SK-N-SH treated with all-trans-retinoic acid at 6 μM for 48 hours (cell line): ENCODE data around the gene GALNT17.

ENCODE experiments used
- ATAC-seq: fragments of 200-7000 bp; cut with Tn5 transposase; 3 replicates; pipeline ENCODE4 v1.9.1; 2020; ENCODE audit warnings: mild to moderate bottlenecking, moderate library complexity
- ARNTL ChIP-seq: fragments of 450-650 bp; formaldehyde crosslinking; IDR thresholded peaks from 2 replicates; pipeline ENCODE4 v1.5.0; 2020; ENCODE audit warnings: low read depth, mild to moderate bottlenecking, moderate library complexity, borderline replicate concordance
- BACH2 ChIP-seq: fragments of 250-450 bp; sonication (Bioruptor Pico); IDR thresholded peaks from 2 replicates; pipeline ENCODE4 v1.9.0; 2021; ENCODE audit warnings: mild to moderate bottlenecking, borderline replicate concordance
- CSDC2 ChIP-seq: fragments of 250-450 bp; sonication (Bioruptor Pico); IDR thresholded peaks from 2 replicates; pipeline ENCODE4 v1.5.0; 2020; ENCODE audit warnings: mild to moderate bottlenecking, moderate library complexity
- ESRRG ChIP-seq: fragments of 250-450 bp; sonication (Bioruptor Pico); IDR thresholded peaks from 2 replicates; pipeline ENCODE4 v1.6.1; 2021; ENCODE audit warnings: mild to moderate bottlenecking
- GLIS3 ChIP-seq: fragments of 250-450 bp; sonication (Bioruptor Pico); IDR thresholded peaks from 2 replicates; pipeline ENCODE4 v1.5.0; 2020; ENCODE audit warnings: mild to moderate bottlenecking, moderate library complexity
- ISL1 ChIP-seq: fragments of 250-450 bp; sonication (Bioruptor Pico); IDR thresholded peaks from 2 replicates; pipeline ENCODE4 v2.1.2; 2022; ENCODE audit warnings: mild to moderate bottlenecking, moderate library complexity
- OSR1 ChIP-seq: fragments of 250-450 bp; sonication (Bioruptor Pico); IDR thresholded peaks from 2 replicates; pipeline ENCODE4 v1.8.0; 2022; ENCODE audit warnings: moderate library complexity, mild to moderate bottlenecking, inconsistent platforms
- PPARA ChIP-seq: fragments of 250-450 bp; sonication (Bioruptor Pico); IDR thresholded peaks from 2 replicates; pipeline ENCODE4 v1.5.0; 2020; ENCODE audit warnings: mild to moderate bottlenecking, borderline replicate concordance
- RARB ChIP-seq: fragments of 250-450 bp; sonication (Bioruptor Pico); IDR thresholded peaks from 2 replicates; pipeline ENCODE4 v1.8.0; 2021; ENCODE audit warnings: mild to moderate bottlenecking, moderate library complexity
- SNAI2 ChIP-seq: fragments of 250-450 bp; sonication (Bioruptor Pico); IDR thresholded peaks from 2 replicates; pipeline ENCODE4 v1.5.0; 2020; ENCODE audit warnings: mild to moderate bottlenecking, moderate library complexity
- TCF4 ChIP-seq: fragments of 250-450 bp; sonication (Bioruptor Pico); IDR thresholded peaks from 2 replicates; pipeline ENCODE4 v1.8.0; 2021; ENCODE audit warnings: mild to moderate bottlenecking, moderate library complexity, borderline replicate concordance
- ZC3H10 ChIP-seq: fragments of 250-450 bp; sonication (Bioruptor Pico); IDR thresholded peaks from 2 replicates; pipeline ENCODE4 v1.5.1; 2021; ENCODE audit warnings: mild to moderate bottlenecking, moderate library complexity
- ZFP30 ChIP-seq: fragments of 450-650 bp; formaldehyde crosslinking; IDR thresholded peaks from 2 replicates; pipeline ENCODE4 v1.5.0; 2022; ENCODE audit warnings: mild to moderate bottlenecking, moderate library complexity
- ZNF565 ChIP-seq: fragments of 450-650 bp; formaldehyde crosslinking; conservative IDR thresholded peaks from 2 replicates; pipeline ENCODE4 v1.5.0; 2020; ENCODE audit warnings: low read depth, mild to moderate bottlenecking, moderate library complexity
- ZNF70 ChIP-seq: fragments of 450-650 bp; formaldehyde crosslinking; IDR thresholded peaks from 2 replicates; pipeline ENCODE4 v1.5.0; 2020; ENCODE audit warnings: mild to moderate bottlenecking, moderate library complexity
- ZNF8 ChIP-seq: fragments of 450-650 bp; formaldehyde crosslinking; IDR thresholded peaks from 2 replicates; pipeline ENCODE4 v1.5.0; 2020; ENCODE audit warnings: mild to moderate bottlenecking, moderate library complexity
- TF ChIP-seq, protein P1 (sequence below): fragments of 250-450 bp; sonication (Bioruptor Pico); IDR thresholded peaks from 2 replicates; pipeline ENCODE4 v1.8.0; 2020; ENCODE audit warnings: mild to moderate bottlenecking, moderate library complexity, borderline replicate concordance
- TF ChIP-seq, protein P2 (sequence below): fragments of 250-450 bp; sonication (Bioruptor Pico); IDR thresholded peaks from 2 replicates; pipeline ENCODE4 v1.5.0; 2020; ENCODE audit warnings: mild to moderate bottlenecking, moderate library complexity
- TF ChIP-seq, protein P3 (sequence below): fragments of 250-450 bp; sonication (Bioruptor Pico); IDR thresholded peaks from 2 replicates; pipeline ENCODE4 v1.5.1; 2021; ENCODE audit warnings: mild to moderate bottlenecking, moderate library complexity
- TF ChIP-seq, protein P4 (sequence below): fragments of 250-450 bp; sonication (Bioruptor Pico); IDR thresholded peaks from 2 replicates; pipeline ENCODE4 v1.8.0; 2021; ENCODE audit warnings: low read depth, mild to moderate bottlenecking, moderate library complexity, borderline replicate concordance
- TF ChIP-seq, protein P5 (sequence below): fragments of 250-450 bp; sonication (Bioruptor Pico); IDR thresholded peaks from 2 replicates; pipeline ENCODE4 v1.5.1; 2020; ENCODE audit warnings: low read depth, mild to moderate bottlenecking, moderate library complexity

GALNT17 gene

DNA sequence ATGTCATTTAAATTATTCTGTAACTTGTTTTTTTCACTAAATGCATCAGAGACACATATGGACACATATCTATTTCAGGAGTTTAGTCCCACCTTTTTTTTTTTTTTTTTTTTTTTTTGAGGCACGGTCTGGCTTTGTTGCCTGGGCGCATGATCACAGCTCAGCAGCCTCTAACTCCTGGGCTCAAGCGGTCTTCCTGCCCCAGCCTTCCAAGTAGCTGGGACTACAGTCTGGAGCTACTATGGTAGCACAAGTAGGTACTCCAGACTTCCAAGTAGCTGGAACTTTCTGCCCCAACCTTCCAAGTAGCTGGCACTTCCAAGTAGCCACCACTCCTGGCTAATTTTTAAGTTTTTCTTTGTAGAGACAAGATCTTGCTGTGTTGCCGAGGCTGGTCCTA, 407.7 kb downstream of the GALNT17 start:
- ATAC-seq = no peak
- TF ChIP-seq SNAI2 (CRISPR knock-in tag) (no peak), ARNTL (no peak), OSR1 (no peak), GLIS3 (CRISPR knock-in tag) (no peak), ZFP30 (no peak), ESRRG (CRISPR knock-in tag) (no peak), ZNF8 (CRISPR knock-in tag) (no peak), RARB (CRISPR knock-in tag) (no peak), ISL1 (CRISPR knock-in tag) (no peak)
- TF ChIP-seq, protein P1, sequence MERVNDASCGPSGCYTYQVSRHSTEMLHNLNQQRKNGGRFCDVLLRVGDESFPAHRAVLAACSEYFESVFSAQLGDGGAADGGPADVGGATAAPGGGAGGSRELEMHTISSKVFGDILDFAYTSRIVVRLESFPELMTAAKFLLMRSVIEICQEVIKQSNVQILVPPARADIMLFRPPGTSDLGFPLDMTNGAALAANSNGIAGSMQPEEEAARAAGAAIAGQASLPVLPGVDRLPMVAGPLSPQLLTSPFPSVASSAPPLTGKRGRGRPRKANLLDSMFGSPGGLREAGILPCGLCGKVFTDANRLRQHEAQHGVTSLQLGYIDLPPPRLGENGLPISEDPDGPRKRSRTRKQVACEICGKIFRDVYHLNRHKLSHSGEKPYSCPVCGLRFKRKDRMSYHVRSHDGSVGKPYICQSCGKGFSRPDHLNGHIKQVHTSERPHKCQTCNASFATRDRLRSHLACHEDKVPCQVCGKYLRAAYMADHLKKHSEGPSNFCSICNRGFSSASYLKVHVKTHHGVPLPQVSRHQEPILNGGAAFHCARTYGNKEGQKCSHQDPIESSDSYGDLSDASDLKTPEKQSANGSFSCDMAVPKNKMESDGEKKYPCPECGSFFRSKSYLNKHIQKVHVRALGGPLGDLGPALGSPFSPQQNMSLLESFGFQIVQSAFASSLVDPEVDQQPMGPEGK (CRISPR knock-in tag) = no peak
- TF ChIP-seq, protein P2, sequence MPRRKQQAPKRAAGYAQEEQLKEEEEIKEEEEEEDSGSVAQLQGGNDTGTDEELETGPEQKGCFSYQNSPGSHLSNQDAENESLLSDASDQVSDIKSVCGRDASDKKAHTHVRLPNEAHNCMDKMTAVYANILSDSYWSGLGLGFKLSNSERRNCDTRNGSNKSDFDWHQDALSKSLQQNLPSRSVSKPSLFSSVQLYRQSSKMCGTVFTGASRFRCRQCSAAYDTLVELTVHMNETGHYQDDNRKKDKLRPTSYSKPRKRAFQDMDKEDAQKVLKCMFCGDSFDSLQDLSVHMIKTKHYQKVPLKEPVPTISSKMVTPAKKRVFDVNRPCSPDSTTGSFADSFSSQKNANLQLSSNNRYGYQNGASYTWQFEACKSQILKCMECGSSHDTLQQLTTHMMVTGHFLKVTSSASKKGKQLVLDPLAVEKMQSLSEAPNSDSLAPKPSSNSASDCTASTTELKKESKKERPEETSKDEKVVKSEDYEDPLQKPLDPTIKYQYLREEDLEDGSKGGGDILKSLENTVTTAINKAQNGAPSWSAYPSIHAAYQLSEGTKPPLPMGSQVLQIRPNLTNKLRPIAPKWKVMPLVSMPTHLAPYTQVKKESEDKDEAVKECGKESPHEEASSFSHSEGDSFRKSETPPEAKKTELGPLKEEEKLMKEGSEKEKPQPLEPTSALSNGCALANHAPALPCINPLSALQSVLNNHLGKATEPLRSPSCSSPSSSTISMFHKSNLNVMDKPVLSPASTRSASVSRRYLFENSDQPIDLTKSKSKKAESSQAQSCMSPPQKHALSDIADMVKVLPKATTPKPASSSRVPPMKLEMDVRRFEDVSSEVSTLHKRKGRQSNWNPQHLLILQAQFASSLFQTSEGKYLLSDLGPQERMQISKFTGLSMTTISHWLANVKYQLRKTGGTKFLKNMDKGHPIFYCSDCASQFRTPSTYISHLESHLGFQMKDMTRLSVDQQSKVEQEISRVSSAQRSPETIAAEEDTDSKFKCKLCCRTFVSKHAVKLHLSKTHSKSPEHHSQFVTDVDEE = no peak
- TF ChIP-seq, protein P3, sequence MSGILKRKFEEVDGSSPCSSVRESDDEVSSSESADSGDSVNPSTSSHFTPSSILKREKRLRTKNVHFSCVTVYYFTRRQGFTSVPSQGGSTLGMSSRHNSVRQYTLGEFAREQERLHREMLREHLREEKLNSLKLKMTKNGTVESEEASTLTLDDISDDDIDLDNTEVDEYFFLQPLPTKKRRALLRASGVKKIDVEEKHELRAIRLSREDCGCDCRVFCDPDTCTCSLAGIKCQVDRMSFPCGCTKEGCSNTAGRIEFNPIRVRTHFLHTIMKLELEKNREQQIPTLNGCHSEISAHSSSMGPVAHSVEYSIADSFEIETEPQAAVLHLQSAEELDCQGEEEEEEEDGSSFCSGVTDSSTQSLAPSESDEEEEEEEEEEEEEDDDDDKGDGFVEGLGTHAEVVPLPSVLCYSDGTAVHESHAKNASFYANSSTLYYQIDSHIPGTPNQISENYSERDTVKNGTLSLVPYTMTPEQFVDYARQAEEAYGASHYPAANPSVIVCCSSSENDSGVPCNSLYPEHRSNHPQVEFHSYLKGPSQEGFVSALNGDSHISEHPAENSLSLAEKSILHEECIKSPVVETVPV (CRISPR knock-in tag) = no peak
- TF ChIP-seq, protein P4, sequence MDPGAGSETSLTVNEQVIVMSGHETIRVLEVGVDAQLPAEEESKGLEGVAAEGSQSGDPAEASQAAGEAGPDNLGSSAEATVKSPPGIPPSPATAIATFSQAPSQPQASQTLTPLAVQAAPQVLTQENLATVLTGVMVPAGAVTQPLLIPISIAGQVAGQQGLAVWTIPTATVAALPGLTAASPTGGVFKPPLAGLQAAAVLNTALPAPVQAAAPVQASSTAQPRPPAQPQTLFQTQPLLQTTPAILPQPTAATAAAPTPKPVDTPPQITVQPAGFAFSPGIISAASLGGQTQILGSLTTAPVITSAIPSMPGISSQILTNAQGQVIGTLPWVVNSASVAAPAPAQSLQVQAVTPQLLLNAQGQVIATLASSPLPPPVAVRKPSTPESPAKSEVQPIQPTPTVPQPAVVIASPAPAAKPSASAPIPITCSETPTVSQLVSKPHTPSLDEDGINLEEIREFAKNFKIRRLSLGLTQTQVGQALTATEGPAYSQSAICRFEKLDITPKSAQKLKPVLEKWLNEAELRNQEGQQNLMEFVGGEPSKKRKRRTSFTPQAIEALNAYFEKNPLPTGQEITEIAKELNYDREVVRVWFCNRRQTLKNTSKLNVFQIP = no peak
- TF ChIP-seq, protein P5, sequence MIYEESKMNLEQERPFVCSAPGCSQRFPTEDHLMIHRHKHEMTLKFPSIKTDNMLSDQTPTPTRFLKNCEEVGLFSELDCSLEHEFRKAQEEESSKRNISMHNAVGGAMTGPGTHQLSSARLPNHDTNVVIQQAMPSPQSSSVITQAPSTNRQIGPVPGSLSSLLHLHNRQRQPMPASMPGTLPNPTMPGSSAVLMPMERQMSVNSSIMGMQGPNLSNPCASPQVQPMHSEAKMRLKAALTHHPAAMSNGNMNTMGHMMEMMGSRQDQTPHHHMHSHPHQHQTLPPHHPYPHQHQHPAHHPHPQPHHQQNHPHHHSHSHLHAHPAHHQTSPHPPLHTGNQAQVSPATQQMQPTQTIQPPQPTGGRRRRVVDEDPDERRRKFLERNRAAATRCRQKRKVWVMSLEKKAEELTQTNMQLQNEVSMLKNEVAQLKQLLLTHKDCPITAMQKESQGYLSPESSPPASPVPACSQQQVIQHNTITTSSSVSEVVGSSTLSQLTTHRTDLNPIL (CRISPR knock-in tag) = no peak

DNA sequence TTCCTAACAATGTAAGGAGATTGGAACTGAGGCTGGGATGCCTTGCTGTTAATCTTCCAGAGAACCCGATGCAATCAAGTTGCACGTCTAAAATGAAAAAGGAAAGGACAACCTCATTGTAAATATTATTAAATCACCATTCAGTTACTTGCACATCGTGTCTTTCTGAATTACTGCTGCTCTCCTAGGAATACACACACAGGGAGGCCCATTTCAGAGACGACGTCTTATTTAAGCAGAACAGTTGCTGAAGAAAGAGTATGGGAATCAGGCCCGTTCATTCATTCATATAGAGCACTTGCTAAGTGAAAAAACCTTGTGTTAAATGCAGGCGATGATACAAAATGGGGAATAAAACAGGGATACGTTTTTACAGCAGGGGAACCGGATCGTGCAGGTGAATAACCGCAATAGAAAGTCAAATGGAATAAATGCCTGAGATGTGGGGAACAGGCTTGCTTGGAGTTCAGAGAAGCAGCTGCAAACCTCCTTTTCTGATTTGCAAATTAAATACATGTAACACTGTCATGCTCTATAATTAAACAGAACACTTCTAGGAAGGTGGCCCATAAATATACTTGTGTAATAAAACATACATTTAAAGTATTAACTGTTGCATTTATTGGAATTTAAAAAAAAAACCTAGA, 409.9 kb downstream of the GALNT17 start:
- no peak for ATAC-seq
- TF ChIP-seq, protein P5 (CRISPR knock-in tag) = no peak
- no peak for TF ChIP-seq ZNF8 (CRISPR knock-in tag)
- TF ChIP-seq, protein P1 (CRISPR knock-in tag) = no peak
- no peak for TF ChIP-seq PPARA
- TF ChIP-seq, protein P2 = no peak
- no peak for TF ChIP-seq TCF4 (CRISPR knock-in tag)
- TF ChIP-seq ESRRG (CRISPR knock-in tag) = no peak
- no peak for TF ChIP-seq ZC3H10
- TF ChIP-seq, protein P4 = no peak
- TF ChIP-seq ARNTL = no peak
- no peak for TF ChIP-seq ZNF70 (CRISPR knock-in tag)
- TF ChIP-seq ZFP30 = no peak
- TF ChIP-seq CSDC2 (CRISPR knock-in tag) = no peak
- TF ChIP-seq ZNF565 (CRISPR knock-in tag) = no peak
- TF ChIP-seq RARB (CRISPR knock-in tag) = no peak
- no peak for TF ChIP-seq BACH2
- no peak for TF ChIP-seq SNAI2 (CRISPR knock-in tag)
